Bronchus fibroblast of lung (primary cell): Measurements from ENCODE around the gene CLIP3. TPM values are rescaled to one million over a fixed set of nuclear protein-coding genes. Genes with fewer than 3 reads are reported as not detected.

Source experiments
- total RNA-seq: library from RNA; depleted of rRNA; stranded (reverse); fragments of >200 nt; gene quantifications from 2 replicates; pipeline ENCODE4 v1.2.3, GENCODE V29; 2015

CLIP3 gene
- total RNA-seq = 5.5 and 6.7 TPM in 2 replicates

DNA sequence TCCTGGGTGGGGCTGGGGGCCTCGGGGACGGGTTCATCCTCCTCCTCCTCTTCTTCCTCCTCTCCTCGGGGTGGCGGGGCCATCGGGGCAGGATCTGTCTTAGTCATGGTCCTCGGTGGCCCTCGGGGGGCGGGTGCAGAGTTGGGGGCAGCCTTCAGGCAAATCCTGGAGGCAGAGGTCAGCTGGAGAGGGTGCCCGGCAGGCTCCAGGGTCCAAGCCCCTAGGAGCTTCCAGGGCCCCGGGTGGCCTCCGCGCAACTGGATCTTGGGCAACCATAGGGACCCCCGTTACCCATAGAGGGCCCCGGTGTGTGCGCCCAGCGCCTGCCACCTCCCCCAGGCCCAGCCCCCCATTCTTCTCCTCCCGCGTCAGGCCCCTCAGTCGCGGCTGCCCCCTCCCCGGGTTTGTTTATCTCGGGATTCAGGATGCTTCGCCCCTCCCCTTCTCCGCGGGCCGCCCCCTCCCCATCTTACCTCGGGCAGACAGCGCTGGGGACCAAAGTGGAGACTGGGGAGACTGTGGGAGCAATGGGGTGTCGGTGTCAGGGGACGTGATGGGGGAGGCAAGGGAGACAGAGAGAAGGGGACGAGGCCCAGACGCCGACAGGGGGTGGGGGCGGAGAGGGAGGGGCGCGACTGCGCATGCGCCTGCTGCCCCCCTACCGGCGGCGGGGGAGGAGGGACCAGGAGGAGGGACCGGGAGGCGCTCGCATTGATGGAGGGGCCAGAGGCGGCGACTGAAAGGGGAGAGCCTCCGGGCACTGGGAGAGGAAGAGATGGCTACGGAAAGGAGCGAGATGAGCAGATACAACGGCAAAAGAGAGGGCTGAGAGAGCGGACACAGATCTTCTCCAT lies at the start of gene CLIP3:
Gene CLIP3, minus strand, starts transcription at position 623 of the 854 bp plus-strand sequence. Its CDS starts 516 bp downstream, at position 107.

DNA sequence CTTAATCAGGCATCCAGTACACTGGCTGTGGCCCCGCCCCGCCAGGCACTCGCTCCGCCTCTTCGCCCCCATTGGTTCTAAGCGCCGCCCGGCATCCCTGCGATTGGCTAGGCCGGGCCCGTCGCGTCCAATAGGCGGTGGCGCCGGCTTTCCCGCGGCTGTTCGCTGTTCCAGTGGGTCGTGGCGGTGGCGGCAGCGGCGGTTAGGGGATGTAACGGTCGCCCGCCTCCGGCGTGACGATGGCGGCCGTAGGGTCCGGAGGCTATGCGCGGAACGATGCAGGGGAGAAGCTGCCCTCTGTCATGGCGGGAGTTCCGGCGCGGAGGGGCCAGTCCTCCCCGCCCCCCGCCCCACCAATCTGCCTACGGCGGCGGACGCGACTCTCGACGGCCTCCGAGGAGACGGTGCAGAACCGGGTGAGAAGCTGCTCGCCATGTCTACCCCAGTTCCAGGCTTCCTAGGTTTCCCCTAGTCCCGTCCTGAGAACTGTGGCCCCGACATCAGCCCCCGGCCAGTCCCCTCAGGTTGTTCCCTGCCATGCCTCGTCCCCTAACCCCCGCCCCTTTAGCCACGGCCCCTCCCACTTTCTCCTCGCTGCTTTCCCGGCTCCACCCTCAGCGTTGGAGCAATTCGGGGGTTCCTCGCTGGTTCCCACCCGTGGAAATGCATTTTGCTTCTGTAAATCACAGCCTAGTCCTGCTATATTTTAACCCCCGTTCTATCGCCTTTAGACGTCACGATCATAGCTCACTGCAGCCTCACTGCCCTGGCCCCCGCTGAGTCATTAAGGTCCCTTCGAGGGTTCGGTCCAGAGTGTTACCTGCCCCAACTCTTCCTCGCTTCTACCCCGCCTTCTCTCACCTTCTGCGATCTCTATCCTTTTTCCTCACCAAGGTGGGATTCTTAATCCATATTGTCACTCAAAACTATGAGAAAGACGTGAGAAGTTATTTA lies 22.3 kb upstream of the CLIP3 start, which contains the start of gene WDR62:
Gene WDR62, plus strand, starts transcription at position 165 of the 954 bp plus-strand sequence. Its CDS starts 75 bp downstream, at position 240.

DNA sequence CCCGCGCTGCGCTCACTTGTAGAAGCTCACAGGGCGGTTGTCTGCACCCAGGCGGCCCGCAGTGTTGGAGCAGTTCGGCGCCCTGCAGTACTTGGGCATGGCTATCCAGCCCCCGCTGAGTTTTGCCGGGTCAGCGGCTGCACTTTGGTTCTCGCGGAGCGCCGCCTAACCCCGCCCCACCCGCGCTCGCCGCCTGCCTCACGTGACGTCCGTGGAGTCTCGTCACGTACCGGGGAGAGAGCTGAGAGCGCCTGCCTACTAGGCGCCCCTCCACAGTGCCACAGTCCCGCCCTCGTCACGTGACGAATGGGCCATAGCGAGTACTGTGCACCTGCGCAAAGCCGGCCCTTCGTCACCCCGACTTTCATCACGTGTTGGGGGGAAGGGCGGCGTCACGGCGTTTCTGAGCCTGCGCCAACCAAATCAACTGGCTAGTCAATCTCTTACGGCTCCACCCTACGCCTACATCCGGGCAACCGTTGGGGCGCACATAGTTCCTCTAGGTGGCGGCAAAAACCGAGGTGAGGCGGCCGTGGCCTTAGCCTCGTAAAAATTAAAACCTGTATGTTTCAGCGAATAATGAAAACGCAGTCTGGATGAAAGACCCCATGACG lies 21.6 kb upstream of the CLIP3 start, which contains the start of gene THAP8:
Gene THAP8, minus strand, starts transcription at position 167 of the 614 bp plus-strand sequence. Its CDS starts 68 bp downstream, at position 99.

GRCh38 chr19:36014012-36014924 lies 18.4 kb downstream of the CLIP3 start, which contains the start of gene ALKBH6:
Gene ALKBH6, minus strand, starts transcription at chr19:36014213. Its CDS starts 816 bp downstream, at chr19:36013397.

GRCh38 chr19:36008336-36008978 lies 24.2 kb downstream of the CLIP3 start, which contains the start of gene SYNE4:
Gene SYNE4, minus strand, starts transcription at chr19:36008813. Its CDS starts 132 bp downstream, at chr19:36008681.

GRCh38 chr19:35995048-35995993 lies 37.4 kb downstream of the CLIP3 start, which contains the start of gene SDHAF1:
Gene SDHAF1, plus strand, starts transcription at chr19:35995188. Its CDS starts 87 bp downstream, at chr19:35995275.

Other genes with a start within 250 kb of the CLIP3 start
- gene PRODH2, start 220.0 kb downstream of the CLIP3 start, total RNA-seq = not detected in 2 replicates
- gene NPHS1, start 180.4 kb downstream of the CLIP3 start, total RNA-seq = not detected in 2 replicates
- gene KIRREL2, start 176.0 kb downstream of the CLIP3 start, total RNA-seq = under 0.01 TPM in 2 replicates
- 2.4 and 5.9 TPM in 2 replicates for gene APLP1, start 164.3 kb downstream of the CLIP3 start, total RNA-seq
- gene NFKBID, start 132.3 kb downstream of the CLIP3 start, total RNA-seq = 3.0 and 3.4 TPM in 2 replicates
- not detected in 2 replicates for gene HCST, start 130.3 kb downstream of the CLIP3 start, total RNA-seq
- not detected in 2 replicates for gene TYROBP, start 124.6 kb downstream of the CLIP3 start, total RNA-seq
- gene LRFN3, start 96.5 kb downstream of the CLIP3 start, total RNA-seq = 3.9 and 6.1 TPM in 2 replicates
- 20.0 and 20.5 TPM in 2 replicates for gene SDHAF1, start 37.7 kb downstream of the CLIP3 start, total RNA-seq
- 0.15 and 0.17 TPM in 2 replicates for gene SYNE4, start 24.1 kb downstream of the CLIP3 start, total RNA-seq
- 23.7 and 29.6 TPM in 2 replicates for gene ALKBH6, start 18.7 kb downstream of the CLIP3 start, total RNA-seq
- 7.6 and 7.7 TPM in 2 replicates for gene THAP8, start 21.4 kb upstream of the CLIP3 start, total RNA-seq
- 12.2 and 12.9 TPM in 2 replicates for gene WDR62, start 22.0 kb upstream of the CLIP3 start, total RNA-seq
- gene OVOL3, start 78.3 kb upstream of the CLIP3 start, total RNA-seq = not detected in 2 replicates
- gene POLR2I, start 82.0 kb upstream of the CLIP3 start, total RNA-seq = 74.6 and 100 TPM in 2 replicates
- 422 and 426 TPM in 2 replicates for gene TBCB, start 82.6 kb upstream of the CLIP3 start, total RNA-seq
- gene CAPNS1, start 107.2 kb upstream of the CLIP3 start, total RNA-seq = 402 and 424 TPM in 2 replicates
- 6.6 and 13.5 TPM in 2 replicates for gene COX7A1, start 119.6 kb upstream of the CLIP3 start, total RNA-seq
- 1.7 and 1.9 TPM in 2 replicates for gene ZNF565, start 181.8 kb upstream of the CLIP3 start, total RNA-seq
- 50.8 and 67.6 TPM in 2 replicates for gene ZNF146, start 182.2 kb upstream of the CLIP3 start, total RNA-seq